Liver (tissue), 3 donors: Measurements from ENCODE around the gene HECTD1.

Experiments used
- CTCF ChIP-seq: fragments of 150-350 bp; IDR thresholded peaks from 2 replicates; pipeline ENCODE4 v1.5.1; 2017; ENCODE audit warnings: improper control_type of control experiment, low read depth, low read length; ENCODE audit not compliant: missing input control
- FOXA1 ChIP-seq: IDR thresholded peaks from 2 replicates; pipeline ENCODE4 v1.6.1; 2016; ENCODE audit warnings: antibody characterized with exemption
- JUND ChIP-seq, 2 donors: IDR thresholded peaks; 2 replicates each; pipeline ENCODE4 v1.6.1; 2016; ENCODE audit warnings: antibody characterized with exemption in 2 of 2
- REST ChIP-seq: IDR thresholded peaks from 2 replicates; pipeline ENCODE4 v1.6.1; 2016; ENCODE audit warnings: antibody characterized with exemption, mild to moderate bottlenecking
- TAF1 ChIP-seq: conservative IDR thresholded peaks from 2 replicates; pipeline ENCODE4 v1.6.1; 2016; ENCODE audit warnings: antibody characterized with exemption, mild to moderate bottlenecking
- donor health status: healthy.
- donor health status: healthy.

- TF ChIP-seq REST (no peak), TAF1 (no peak), CTCF (no peak), JUND (IDR thresholded peaks at IDR 0.05) (no peak), FOXA1 (no peak)
Measured at GRCh38 chr14:31256534-31257243, 49.1 kb upstream of the HECTD1 start.
